ENCODE measurements around the gene VPS50. TPM values are rescaled to one million over a fixed set of nuclear protein-coding genes. Genes with fewer than 3 reads are reported as not detected.
"Not testable (repeated sequence)": the region's sequence is repeated elsewhere in the genome, so short reads cannot be mapped to it uniquely, and the experiment has no call there.

Gene VPS50
- polyA plus RNA-seq, 3 donors: 7.6 to 12.6 (median 9.5) TPM

DNA sequence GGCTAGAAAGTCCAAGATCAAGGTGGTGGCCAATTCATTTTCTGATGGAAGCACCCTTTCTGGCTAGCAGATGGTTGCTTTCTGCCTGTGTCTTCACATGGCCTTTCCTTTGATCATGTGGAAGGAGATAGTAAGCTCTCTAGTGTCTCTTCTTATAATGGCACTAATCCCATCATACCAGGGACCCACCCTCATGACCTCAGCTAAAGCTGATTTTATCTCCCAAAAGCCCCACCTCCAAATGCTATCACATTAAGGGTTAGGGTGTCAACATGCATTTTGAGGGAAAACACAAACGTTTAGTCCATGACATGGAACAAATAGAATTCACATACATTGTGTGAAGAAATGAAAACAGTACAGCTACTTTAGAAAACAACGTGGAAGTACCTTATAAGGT is 100.0 kb downstream of the VPS50 start:
- H3K9me3 ChIP-seq (replicated peaks in 1 of 2; ENCODE audit: control insufficient read depth in 1 of 2, insufficient read depth in 1 of 2, low read length in 2 of 2): no peaks in the 10 kb centered on the region
- peaks cover 7 to 27% of the 10 kb centered on the region in 2 donors for H3K36me3 ChIP-seq (replicated peaks in 1 of 2; ENCODE audit: control insufficient read depth in 1 of 2, insufficient read depth in 2 of 2, low read length in 2 of 2)
- H3K4me1 ChIP-seq (ENCODE audit: control insufficient read depth in 1 of 2, insufficient read depth in 2 of 2, low read length in 2 of 2): no peaks in the 10 kb centered on the region
- H3K4me3 ChIP-seq (replicated peaks in 1 of 3; ENCODE audit: low read depth in 2 of 3, low read length in 3 of 3): no peak overlapping the region
- peaks cover 19 to 22% of the 10 kb centered on the region in 2 donors for H3K36me3 Mint-ChIP-seq
- no peaks in the 10 kb centered on the region for H3K27me3 ChIP-seq (ENCODE audit: control insufficient read depth in 2 of 2, insufficient read depth in 2 of 2, low read length in 2 of 2)
- no peak for TF ChIP-seq CTCF (IDR thresholded peaks at IDR 0.05)
- H4K20me1 ChIP-seq (ENCODE audit: insufficient read depth, low read length): no peaks in the 10 kb centered on the region
- H3K27me3 Mint-ChIP-seq (ENCODE audit: low read depth in 3 of 3): peaks cover 0 to 1% (median 0%) of the 10 kb centered on the region in 3 donors
- H3K4me1 Mint-ChIP-seq: no peaks in the 10 kb centered on the region
- no peak overlapping the region for H3K27ac ChIP-seq (ENCODE audit: low read depth in 1 of 2, low read length in 2 of 2)
- no peak overlapping the region for H3K4me2 ChIP-seq (replicated peaks; ENCODE audit: extremely low read depth, low read length, poor library complexity, severe bottlenecking)
- H2AFZ ChIP-seq (ENCODE audit: insufficient read depth, low read depth, low read length, poor library complexity, severe bottlenecking): no peak overlapping the region
- no peaks in the 10 kb centered on the region for H3K9me3 Mint-ChIP-seq
- no peak overlapping the region for H3K4me3 Mint-ChIP-seq
- no peaks in the 10 kb centered on the region for H3K79me2 ChIP-seq (ENCODE audit: insufficient read depth, low read length)
- H3K9ac ChIP-seq (ENCODE audit: insufficient read depth, low read length, poor library complexity, severe bottlenecking): no peak overlapping the region
- intact Hi-C loops (cut with micrococcal nuclease): no loop called here
- no peak for DNase-seq
- whole genome bisulfite sequencing (ENCODE audit: insufficient coverage): no CpG with 5 or more reads among the region's 2 CpGs
- H3K27ac Mint-ChIP-seq: no peak overlapping the region

- Mint-ChIP-seq H3K27ac (no peak overlapping the region), H3K9me3 (peaks cover 3 to 13% (median 4%) of the 10 kb centered on the region in 7 donors), H3K27me3 (ENCODE audit: low read depth in 3 of 3) (peaks cover 0 to 1% (median 0%) of the 10 kb centered on the region in 3 donors), H3K4me1 (no peaks in the 10 kb centered on the region), H3K4me3 (no peak overlapping the region), H3K36me3 (peaks cover 47 to 51% of the 10 kb centered on the region in 2 donors)
- Histone ChIP-seq H3K36me3 (replicated peaks in 1 of 2; ENCODE audit: control insufficient read depth in 1 of 2, insufficient read depth in 2 of 2, low read length in 2 of 2) (peaks cover 28 to 63% of the 10 kb centered on the region in 2 donors), H4K20me1 (ENCODE audit: insufficient read depth, low read length) (no peaks in the 10 kb centered on the region), H3K27ac (ENCODE audit: low read depth in 1 of 2, low read length in 2 of 2) (no peak overlapping the region), H3K4me2 (replicated peaks; ENCODE audit: extremely low read depth, low read length, poor library complexity, severe bottlenecking) (no peak overlapping the region), H3K9me3 (replicated peaks in 1 of 2; ENCODE audit: control insufficient read depth in 1 of 2, insufficient read depth in 1 of 2, low read length in 2 of 2) (peaks cover 3 to 8% of the 10 kb centered on the region in 2 donors), H3K4me1 (ENCODE audit: control insufficient read depth in 1 of 2, insufficient read depth in 2 of 2, low read length in 2 of 2) (no peaks in the 10 kb centered on the region), H3K79me2 (ENCODE audit: insufficient read depth, low read length) (no peaks in the 10 kb centered on the region), H3K4me3 (replicated peaks in 1 of 3; ENCODE audit: low read depth in 2 of 3, low read length in 3 of 3) (no peak overlapping the region), H3K27me3 (ENCODE audit: control insufficient read depth in 2 of 2, insufficient read depth in 2 of 2, low read length in 2 of 2) (no peaks in the 10 kb centered on the region), H3K9ac (ENCODE audit: insufficient read depth, low read length, poor library complexity, severe bottlenecking) (no peak overlapping the region), H2AFZ (ENCODE audit: insufficient read depth, low read depth, low read length, poor library complexity, severe bottlenecking) (no peak overlapping the region)
- intact Hi-C loops (cut with micrococcal nuclease): no loop called here
- WGBS (ENCODE audit: insufficient coverage): no CpG with 5 or more reads among the region's 2 CpGs
- DNase-seq: no peak
- TF ChIP-seq CTCF (IDR thresholded peaks at IDR 0.05): no peak
Observed at GRCh38 chr7:93337052-93337451, 104.9 kb downstream of the VPS50 start.

DNA sequence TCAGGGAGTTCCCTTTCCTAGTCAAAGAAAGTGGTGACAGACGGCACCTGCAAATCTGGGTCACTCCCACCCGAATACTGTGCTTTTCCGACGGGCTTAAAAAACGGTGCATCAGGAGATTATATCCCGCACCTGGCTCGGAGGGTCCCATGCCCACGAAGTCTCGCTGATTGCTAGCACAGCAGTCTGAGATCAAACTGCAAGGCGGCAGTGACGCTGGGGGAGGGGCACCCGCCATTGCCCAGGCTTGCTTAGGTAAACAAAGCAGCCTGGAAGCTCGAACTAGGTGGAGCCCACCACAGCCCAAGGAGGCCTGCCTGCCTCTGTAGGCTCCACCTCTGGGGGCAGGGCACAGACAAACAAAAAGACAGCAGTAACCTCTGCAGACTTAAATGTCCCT is 110.0 kb downstream of the VPS50 start:
- Mint-ChIP-seq H3K36me3 (peaks cover 33 to 40% of the 10 kb centered on the region in 2 donors), H3K9me3 (peaks cover 11 to 22% (median 15%) of the 10 kb centered on the region in 7 donors)
- H3K27ac Mint-ChIP-seq; H3K4me1 ChIP-seq (ENCODE audit: control insufficient read depth in 1 of 2, insufficient read depth in 2 of 2, low read length in 2 of 2); H3K4me3 ChIP-seq (replicated peaks in 1 of 3; ENCODE audit: low read depth in 2 of 3, low read length in 3 of 3); H3K27me3 ChIP-seq (ENCODE audit: control insufficient read depth in 2 of 2, insufficient read depth in 2 of 2, low read length in 2 of 2); H3K9me3 ChIP-seq (replicated peaks in 1 of 2; ENCODE audit: control insufficient read depth in 1 of 2, insufficient read depth in 1 of 2, low read length in 2 of 2); H3K79me2 ChIP-seq (ENCODE audit: insufficient read depth, low read length); H2AFZ ChIP-seq (ENCODE audit: insufficient read depth, low read depth, low read length, poor library complexity, severe bottlenecking); H3K27me3 Mint-ChIP-seq (ENCODE audit: low read depth in 3 of 3); H4K20me1 ChIP-seq (ENCODE audit: insufficient read depth, low read length); H3K27ac ChIP-seq (ENCODE audit: low read depth in 1 of 2, low read length in 2 of 2); H3K4me1 Mint-ChIP-seq; H3K9ac ChIP-seq (ENCODE audit: insufficient read depth, low read length, poor library complexity, severe bottlenecking); intact Hi-C loops (cut with micrococcal nuclease); H3K4me3 Mint-ChIP-seq; DNase-seq; H3K4me2 ChIP-seq (replicated peaks; ENCODE audit: extremely low read depth, low read length, poor library complexity, severe bottlenecking): not testable (repeated sequence)
- WGBS (ENCODE audit: insufficient coverage): 100% methylated on average over 11 of the region's 13 CpGs
- peaks cover 21 to 41% of the 10 kb centered on the region in 2 donors for H3K36me3 ChIP-seq (replicated peaks in 1 of 2; ENCODE audit: control insufficient read depth in 1 of 2, insufficient read depth in 2 of 2, low read length in 2 of 2)

Measured in CD14-positive monocyte (primary cell).